SKM-1 treated with dmso at 0.1 percent for 144 hours (cell line): ENCODE measurements around the gene RDH5.
"Not testable (repeated sequence)": the region's sequence is repeated elsewhere in the genome, so short reads cannot be mapped to it uniquely, and the experiment has no call there.

Experiments used
- DNase-seq: peaks from one replicate; lab custom pipeline; 2025; ENCODE audit not compliant: unreplicated experiment; lab: John Stamatoyannopoulos, UW

RDH5 gene

DNA sequence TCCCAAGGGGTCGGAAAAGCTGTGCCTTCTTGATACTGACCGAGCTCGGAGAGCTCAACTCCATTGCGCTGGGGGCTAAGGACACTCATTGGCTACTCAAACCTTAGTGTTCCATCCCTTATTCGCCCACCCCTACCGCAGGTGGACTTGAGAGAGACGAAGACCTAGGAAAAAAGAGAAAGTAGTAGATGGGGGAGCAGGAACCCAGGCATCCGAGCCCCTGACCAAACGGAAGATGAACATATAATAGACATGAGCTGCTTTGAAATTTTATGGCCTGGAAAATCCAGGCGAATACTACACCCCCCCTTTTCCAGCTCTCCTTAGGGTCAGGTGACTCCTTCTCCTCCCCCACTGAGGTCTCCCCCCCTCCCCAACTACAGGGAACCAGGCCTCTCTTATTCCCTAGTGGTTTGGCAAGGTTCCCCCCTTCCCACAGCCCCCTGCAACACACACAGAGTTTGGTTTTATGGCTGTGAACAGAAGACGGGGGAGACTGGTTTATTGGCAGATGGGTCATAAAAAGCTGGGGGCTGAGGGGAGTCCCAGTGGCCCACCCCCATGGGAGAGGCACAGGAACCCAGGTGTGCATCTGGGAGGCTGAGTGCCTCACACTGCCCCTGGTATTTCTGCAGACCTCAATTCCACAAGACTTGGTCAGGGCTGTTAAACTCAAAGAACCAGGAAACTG is 24.3 kb downstream of the RDH5 start:
- no peak for DNase-seq

DNA sequence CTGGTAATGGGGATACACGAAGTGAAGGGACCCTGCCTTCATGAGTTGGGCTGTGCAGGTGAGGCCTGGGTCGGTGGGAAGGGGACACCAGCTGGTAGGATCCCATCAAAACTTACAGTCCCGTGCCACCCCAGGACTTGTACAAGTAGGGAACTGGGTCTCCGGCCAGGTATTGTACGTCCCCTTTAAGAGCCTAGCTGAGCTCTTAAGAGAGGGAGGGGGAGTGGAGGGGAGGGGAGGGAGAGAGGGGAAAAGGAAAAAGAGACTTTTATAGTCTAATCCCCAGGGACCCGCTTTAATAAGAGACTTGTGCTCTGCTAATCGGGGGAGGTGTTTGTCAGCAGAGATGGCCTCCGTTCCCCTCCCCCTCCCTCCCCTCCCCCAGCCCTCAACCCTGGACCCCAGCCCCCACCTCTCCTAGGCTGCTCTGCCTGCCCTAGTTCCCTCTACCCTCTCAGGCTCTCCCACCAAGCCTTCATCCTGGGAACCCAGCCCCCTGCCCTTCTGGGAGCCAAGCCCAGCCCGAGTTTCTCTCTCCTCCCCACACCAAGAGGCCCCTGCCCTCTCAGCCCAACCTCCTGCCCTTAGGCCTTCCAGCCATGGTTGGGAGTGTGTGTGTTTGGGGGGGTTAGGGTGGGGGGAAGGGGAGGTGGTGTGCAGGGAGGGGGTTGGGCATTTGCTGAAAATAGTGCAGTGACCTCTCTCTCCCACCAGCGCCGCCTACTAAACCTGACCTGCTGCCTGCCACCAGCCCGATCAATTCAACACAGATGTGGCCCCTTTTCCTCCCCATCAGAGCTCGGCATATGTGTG is 25.4 kb downstream of the RDH5 start:
- DNase-seq: no peak

DNA sequence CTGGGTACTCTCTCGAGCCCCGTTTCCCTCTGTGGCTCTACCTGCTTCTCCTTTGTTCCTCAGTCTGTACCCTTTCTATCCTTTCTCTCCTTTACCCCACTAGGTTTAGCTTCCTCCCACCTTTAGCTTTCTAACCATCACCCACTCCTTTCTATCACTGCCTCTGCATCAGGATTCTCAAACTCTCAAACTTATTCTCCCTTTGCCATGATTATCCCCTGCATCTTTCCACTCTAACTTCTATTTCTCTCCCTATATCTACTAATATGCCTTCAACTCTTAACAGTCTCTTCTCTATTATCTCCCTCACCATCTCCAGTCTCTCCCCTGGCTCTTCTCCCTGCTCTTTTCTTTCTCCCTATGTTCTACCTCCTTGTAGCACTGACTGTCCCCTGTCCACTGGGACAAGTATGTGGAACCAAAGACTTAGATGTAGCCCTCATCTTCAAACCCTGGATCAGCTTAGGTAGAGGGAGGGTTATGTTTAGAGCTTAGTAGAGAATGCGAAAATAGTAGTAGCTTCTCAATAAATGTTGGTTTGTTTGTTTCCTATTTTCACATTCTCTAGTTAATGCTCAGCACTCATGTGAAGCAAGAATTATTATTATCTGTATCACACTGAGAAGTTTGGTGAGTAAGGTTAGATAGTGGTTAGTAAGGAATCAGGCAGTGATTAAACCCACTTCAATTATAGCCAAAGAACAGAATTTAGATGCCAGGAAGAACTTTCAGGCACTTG is 26.1 kb downstream of the RDH5 start:
- DNase-seq: no peak

DNA sequence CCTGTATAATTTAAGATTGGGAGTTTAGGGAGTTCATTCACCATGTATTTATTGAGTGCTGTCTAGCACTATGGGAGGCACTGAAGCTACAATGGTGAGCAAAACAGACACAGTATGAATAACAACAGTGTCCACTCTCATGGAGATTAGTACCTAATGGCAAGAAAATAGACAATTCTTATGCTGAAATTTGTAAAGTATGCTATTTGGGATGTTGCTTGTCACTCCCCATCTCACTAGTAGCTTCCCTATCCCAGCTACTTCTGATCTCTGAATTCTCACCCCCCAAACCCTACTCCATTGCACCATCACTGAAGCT is 26.7 kb downstream of the RDH5 start:
- no peak for DNase-seq

DNA sequence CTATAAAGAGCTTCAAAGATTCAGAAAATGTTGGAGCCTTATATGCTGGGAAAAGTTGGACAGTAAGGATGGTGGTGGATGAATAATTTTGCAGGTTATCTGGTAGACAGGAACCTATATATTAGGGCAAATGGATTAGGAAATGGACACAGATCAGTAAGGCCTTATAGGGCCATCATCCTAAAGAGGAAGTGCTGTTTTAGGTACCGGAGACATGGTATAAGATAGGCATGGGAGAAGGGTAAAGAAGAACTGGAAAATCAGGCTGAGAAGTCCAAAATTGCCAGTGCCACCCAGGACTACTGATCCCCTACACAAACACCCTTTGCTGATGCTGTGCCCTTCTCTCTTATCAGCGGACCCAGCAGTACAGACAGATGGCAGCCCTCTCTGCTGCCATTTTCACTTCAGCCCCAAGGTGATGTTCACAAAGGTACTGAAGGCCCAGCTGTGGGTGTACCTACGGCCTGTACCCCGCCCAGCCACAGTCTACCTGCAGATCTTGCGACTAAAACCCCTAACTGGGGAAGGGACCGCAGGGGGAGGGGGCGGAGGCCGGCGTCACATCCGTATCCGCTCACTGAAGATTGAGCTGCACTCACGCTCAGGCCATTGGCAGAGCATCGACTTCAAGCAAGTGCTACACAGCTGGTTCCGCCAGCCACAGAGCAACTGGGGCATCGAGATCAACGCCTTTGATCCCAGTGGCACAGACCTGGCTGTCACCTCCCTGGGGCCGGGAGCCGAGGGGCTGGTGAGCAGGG is 28.2 kb downstream of the RDH5 start:
- DNase-seq: no peak

DNA sequence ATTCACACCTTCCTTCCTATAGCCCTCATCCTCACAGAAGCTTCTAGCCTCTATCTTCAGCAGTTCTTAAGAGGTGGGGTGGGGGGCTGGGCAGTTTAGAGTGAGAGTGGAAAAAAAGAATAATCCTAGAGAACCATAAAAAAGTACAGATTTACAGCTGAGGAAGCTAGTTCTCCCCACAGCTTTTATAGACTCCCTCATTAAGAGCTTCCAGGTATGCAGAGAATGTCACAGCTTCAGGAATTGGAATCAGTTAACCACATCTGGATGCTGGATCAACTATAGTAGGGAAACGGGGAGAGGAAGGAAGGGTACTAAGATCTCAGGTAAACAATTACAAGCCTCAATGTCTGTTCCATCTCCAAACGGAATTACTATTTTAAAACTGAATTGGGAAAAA is 35.1 kb downstream of the RDH5 start:
- no peak for DNase-seq

DNA sequence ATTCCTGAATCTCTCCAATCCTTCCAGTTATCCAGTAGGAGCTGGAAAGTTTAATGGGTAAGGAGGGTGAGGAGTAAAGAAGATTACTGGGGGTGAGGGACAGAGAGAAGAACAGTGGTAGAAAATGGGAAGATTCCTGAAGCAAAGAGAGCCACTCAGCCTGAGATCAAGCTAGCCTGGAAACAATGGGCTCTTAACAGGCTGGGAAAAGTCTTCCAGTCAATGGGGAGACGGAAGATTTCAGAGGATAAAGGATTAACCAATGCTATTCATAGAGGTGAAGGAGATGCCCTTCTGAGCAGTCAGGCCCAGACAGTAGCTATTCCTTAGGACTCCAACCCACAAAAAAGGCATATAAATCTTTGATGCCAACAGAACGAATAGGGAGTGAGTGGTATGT is 37.5 kb downstream of the RDH5 start:
- DNase-seq: no peak

DNA sequence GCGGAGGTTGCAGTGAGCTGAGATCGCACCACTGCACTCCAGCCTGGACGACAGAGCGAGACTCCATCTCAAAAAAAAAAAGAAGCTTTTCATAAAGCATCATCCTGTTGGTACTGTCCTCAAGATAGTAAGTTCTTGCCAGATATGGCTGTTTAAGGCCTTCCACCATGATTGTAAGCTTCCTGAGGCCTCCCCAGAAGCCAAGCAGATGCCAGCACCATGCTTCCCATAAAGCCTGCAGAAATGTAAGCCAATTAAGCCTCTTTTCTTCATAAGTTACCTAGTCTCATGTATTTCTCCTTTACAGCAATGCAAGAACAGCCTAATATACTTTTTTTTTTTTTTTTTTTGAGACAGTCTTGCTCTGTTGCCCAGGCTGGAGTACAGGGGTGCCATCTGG is 38.4 kb downstream of the RDH5 start:
- not testable (repeated sequence) for DNase-seq

DNA sequence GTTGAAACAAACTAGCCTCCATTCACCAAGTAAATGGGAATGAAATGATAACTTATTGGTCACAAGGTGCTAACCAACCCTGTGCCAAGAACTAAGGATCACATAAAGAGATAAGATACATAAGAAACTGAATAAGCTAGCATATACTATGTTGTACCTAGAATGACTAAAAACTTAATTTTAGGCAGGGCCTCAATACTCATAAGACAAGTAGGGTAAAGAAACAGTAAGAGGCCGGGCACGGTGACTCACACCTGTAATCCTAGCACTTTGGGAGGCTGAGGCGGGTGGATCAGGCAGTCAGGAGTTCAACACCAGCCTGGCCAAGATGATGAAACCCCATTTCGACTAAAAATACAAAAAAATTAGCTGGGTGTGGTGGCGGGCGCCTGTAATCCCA is 40.5 kb downstream of the RDH5 start:
- no peak for DNase-seq

DNA sequence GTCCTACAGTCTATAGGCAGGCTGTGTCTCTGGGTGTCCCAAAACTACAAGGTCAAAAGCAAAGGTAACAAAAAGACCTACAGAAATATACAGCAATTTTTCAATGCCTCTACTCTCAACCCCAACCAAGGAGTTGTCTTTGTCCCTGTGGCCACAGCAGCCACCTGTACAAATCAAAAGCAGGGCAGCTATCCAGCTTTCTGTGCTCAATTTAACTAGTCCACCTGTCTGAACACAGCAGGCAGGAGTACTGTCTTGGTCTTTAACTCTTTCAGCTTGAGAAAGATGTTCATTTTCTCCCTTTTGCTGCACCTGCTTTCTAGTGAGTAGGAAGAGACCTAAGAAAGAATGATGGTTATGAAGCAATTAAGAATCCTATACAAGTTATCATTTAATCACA is 42.5 kb downstream of the RDH5 start:
- no peak for DNase-seq

DNA sequence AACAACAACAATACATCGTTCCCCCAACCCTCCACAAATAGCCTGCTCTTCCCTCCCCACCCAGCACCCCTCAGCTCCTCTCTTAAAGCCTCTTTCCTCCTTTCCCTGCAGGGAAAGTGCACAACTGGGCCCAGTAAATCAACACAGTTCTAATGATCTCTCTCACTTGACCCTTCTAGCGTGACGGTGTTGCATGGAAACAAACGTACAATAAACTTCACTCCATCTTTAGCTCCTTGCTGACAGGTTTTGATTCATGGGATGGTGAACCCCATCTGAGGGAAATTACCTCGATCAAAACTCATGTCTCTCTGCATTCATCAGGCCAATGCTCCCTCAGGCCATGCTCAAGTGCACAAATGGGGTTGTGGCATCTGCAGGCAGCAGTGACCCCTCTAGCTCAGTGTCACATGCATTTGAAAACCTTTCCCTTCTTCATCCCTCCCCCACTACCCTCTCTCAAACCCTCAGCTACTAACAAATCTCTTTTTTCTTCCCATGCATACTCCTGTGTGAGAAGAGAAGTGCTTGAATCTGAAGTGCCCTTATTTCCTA is 45.6 kb downstream of the RDH5 start:
- DNase-seq: no peak

DNA sequence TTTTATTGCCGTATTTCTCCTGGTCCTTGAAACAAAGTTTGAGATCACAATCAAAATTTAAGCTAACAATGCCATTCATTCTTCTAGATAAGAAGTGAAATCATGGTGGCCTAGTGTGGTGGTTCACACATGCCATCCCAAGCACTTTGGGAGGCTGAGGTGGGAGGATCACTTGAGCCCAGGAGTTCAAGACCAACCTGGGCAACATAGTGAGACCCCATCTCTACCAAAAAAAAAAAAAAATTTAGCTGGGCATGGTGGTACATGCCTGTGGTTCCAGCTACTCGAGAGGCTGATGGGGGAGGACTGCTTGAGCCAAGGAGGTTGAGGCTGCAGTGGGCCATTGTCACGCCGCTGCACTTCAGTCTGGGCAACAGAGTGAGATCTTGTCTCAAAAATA is 47.0 kb downstream of the RDH5 start:
- DNase-seq: no peak

DNA sequence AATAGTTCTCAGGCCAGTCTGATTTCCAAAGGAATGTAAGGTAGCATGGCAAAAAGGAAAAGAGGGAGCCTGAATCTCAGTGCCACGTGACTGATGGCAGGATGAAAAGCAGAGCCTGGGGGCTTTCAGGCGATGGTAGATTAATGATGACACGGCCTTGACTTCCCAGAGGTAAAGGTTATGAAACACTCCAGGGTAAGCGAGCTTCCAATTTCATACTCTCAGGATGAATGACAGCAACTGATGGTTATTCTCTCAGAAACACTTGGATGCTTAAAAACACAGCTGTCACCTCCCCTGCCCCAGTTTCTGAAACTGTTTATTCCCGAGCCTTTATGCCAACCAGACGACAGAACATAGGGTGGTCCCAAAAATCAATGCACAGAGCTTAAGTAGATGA is 51.5 kb downstream of the RDH5 start:
- DNase-seq: no peak
